ENCODE measurements around the gene ARSJ. TPM values are rescaled to one million over a fixed set of nuclear protein-coding genes. Genes with fewer than 3 reads are reported as not detected.

ARSJ gene
- polyA plus RNA-seq, 1 donor (not counting 4 experiments of a cell fraction or from before 2014, with no cell fraction given) = 15.7 TPM

DNA sequence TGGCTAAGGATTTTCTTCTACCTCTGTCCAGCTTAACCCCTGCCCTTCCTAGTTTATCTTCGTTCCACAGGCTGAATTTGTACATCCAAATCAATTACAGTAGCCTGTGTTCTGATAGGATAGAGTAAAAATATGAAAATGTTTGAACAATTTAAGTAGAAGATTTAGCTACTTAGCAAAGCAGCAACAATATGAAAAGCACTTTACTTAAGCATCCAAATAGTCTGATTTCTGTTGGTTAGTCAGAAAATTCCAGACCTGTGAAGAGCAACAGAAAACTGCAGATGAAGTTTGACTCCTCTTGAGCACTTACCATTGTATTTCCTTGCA lies 2.0 kb downstream of the ARSJ start:
- Histone ChIP-seq H3K9me1 (ENCODE audit: control insufficient read depth, extremely low read depth, insufficient read depth, low read length) (no peaks in the 10 kb centered on the region), H3K79me2 (ENCODE audit: control insufficient read depth, insufficient read depth, low read length) (peaks cover 70% of the 10 kb centered on the region), H3K4me3 (ENCODE audit: control insufficient read depth in 2 of 3, extremely low read depth in 1 of 3, insufficient read depth in 2 of 3, low read depth in 1 of 3, low read length in 3 of 3) (peak overlapping the region; percentile 77 to 85 (median 84)), H3K27ac (ENCODE audit: control insufficient read depth, insufficient read depth, low read length) (peak overlapping the region; percentile 93), H3K9ac (ENCODE audit: control insufficient read depth, extremely low read depth, insufficient read depth, low read length) (peak overlapping the region; percentile 91), H3K36me3 (ENCODE audit: control insufficient read depth in 2 of 2, extremely low read depth in 1 of 2, insufficient read depth in 2 of 2, low read length in 2 of 2) (peaks cover 0 to 3% of the 10 kb centered on the region in 2 experiments), H3K27me3 (ENCODE audit: control insufficient read depth, extremely low read depth, insufficient read depth, low read length) (no peaks in the 10 kb centered on the region), H3K9me3 (ENCODE audit: control insufficient read depth, low read depth, low read length) (no peaks in the 10 kb centered on the region), H3K4me2 (ENCODE audit: control insufficient read depth, extremely low read depth, insufficient read depth, low read depth, low read length) (peak overlapping the region; percentile 69), H4K20me1 (ENCODE audit: control insufficient read depth, extremely low read depth, insufficient read depth, low read length) (no peaks in the 10 kb centered on the region), H3K4me1 (ENCODE audit: control insufficient read depth, extremely low read depth, insufficient read depth, low read length) (peaks cover 26% of the 10 kb centered on the region), H2AFZ (ENCODE audit: control insufficient read depth, low read length) (no peak overlapping the region)
- FAIRE-seq (peak; percentile 13), DNase-seq (ENCODE audit: low read depth, low spot score) (no peak)
- dilution Hi-C loops (cut with MboI; ENCODE audit: extremely low pct_ligation_motif_present, low sequenced_read_pairs) = no loop called here
- TF ChIP-seq, protein P1, sequence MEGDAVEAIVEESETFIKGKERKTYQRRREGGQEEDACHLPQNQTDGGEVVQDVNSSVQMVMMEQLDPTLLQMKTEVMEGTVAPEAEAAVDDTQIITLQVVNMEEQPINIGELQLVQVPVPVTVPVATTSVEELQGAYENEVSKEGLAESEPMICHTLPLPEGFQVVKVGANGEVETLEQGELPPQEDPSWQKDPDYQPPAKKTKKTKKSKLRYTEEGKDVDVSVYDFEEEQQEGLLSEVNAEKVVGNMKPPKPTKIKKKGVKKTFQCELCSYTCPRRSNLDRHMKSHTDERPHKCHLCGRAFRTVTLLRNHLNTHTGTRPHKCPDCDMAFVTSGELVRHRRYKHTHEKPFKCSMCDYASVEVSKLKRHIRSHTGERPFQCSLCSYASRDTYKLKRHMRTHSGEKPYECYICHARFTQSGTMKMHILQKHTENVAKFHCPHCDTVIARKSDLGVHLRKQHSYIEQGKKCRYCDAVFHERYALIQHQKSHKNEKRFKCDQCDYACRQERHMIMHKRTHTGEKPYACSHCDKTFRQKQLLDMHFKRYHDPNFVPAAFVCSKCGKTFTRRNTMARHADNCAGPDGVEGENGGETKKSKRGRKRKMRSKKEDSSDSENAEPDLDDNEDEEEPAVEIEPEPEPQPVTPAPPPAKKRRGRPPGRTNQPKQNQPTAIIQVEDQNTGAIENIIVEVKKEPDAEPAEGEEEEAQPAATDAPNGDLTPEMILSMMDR (optimal IDR thresholded peaks at IDR 0.05 in 1 of 3, IDR thresholded peaks at IDR 0.05 in 1 of 3, conservative IDR thresholded peaks at IDR 0.05 in 1 of 3; ENCODE audit: extremely low read depth in 1 of 3, insufficient read depth in 2 of 3, low read length in 3 of 3) = no peak
- TF ChIP-seq EZH2 (IDR thresholded peaks at IDR 0.05; ENCODE audit: low read length) = no peak

DNA sequence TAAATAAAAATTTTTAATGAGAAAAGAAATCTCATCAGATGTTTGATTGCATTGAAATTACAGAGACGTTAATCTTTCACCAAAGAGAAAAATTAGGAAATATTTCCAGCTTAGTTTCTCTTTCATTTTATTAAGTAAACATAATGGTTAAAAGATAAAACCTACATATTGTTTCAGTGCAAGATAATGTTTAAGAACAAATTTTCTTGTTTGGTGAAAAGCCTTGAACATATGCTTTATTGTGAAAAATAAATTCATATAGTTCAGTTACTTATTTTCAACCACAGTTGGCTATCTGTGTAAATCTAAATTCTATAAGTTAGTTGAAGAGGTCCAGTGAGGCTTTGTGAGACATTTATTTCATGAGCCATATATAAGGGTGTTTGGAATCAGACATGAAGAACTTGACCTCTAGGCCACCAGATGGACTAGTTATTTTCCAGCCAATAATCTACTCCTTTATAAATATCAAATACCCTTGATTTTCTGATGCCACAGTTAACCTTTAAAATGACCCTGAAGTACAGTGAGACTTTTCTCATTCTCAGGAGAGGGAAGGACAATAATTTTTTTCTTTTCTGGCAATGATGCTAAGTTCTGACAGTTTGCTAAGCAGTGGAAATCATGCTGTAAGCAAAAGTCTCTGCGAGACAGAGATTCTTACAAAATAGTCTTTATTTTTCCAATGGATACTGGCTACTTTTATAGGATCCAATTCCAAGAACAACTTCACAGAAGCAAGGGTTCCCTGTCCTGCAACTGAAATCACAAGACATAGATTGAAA lies 2.5 kb downstream of the ARSJ start:
- dilution Hi-C loops (cut with MboI; ENCODE audit: extremely low pct_ligation_motif_present, low sequenced_read_pairs) = no loop called here
- no peak overlapping the region for H2AFZ ChIP-seq (ENCODE audit: control insufficient read depth, low read length)
- H3K4me2 ChIP-seq (ENCODE audit: control insufficient read depth, extremely low read depth, insufficient read depth, low read depth, low read length) = peak overlapping the region; percentile 69
- DNase-seq (ENCODE audit: low read depth, low spot score) (no peak), FAIRE-seq (peak; percentile 32)
- no peaks in the 10 kb centered on the region for H3K27me3 ChIP-seq (ENCODE audit: control insufficient read depth, extremely low read depth, insufficient read depth, low read length)
- no peaks in the 10 kb centered on the region for H4K20me1 ChIP-seq (ENCODE audit: control insufficient read depth, extremely low read depth, insufficient read depth, low read length)
- H3K9ac ChIP-seq (ENCODE audit: control insufficient read depth, extremely low read depth, insufficient read depth, low read length) = peak overlapping the region; percentile 91
- peaks cover 25% of the 10 kb centered on the region for H3K4me1 ChIP-seq (ENCODE audit: control insufficient read depth, extremely low read depth, insufficient read depth, low read length)
- peaks cover 72% of the 10 kb centered on the region for H3K79me2 ChIP-seq (ENCODE audit: control insufficient read depth, insufficient read depth, low read length)
- TF ChIP-seq, protein P1 (optimal IDR thresholded peaks at IDR 0.05 in 1 of 3, IDR thresholded peaks at IDR 0.05 in 1 of 3, conservative IDR thresholded peaks at IDR 0.05 in 1 of 3; ENCODE audit: extremely low read depth in 1 of 3, insufficient read depth in 2 of 3, low read length in 3 of 3) = no peak
- no peak for TF ChIP-seq EZH2 (IDR thresholded peaks at IDR 0.05; ENCODE audit: low read length)
- H3K27ac ChIP-seq (ENCODE audit: control insufficient read depth, insufficient read depth, low read length) = peak overlapping the region; percentile 93
- peak overlapping the region; percentile 77 to 85 (median 84) for H3K4me3 ChIP-seq (ENCODE audit: control insufficient read depth in 2 of 3, extremely low read depth in 1 of 3, insufficient read depth in 2 of 3, low read depth in 1 of 3, low read length in 3 of 3)
- no peaks in the 10 kb centered on the region for H3K9me1 ChIP-seq (ENCODE audit: control insufficient read depth, extremely low read depth, insufficient read depth, low read length)
- H3K9me3 ChIP-seq (ENCODE audit: control insufficient read depth, low read depth, low read length) = no peaks in the 10 kb centered on the region
- peaks cover 0 to 3% of the 10 kb centered on the region in 2 experiments for H3K36me3 ChIP-seq (ENCODE audit: control insufficient read depth in 2 of 2, extremely low read depth in 1 of 2, insufficient read depth in 2 of 2, low read length in 2 of 2)

Measured in keratinocyte (primary cell).